GM23248 (cell line): ENCODE results near the gene SLC25A21. TPM values are rescaled to one million over a fixed set of nuclear protein-coding genes. Genes with fewer than 3 reads are reported as not detected.
A peak's percentile ranks its signal among the peaks of the same experiment; 100 is the strongest.

ENCODE experiments used
- DNase-seq: peaks from one replicate; pipeline ENCODE4 v3.0.0-alpha.2; 2015
- H2AFZ ChIP-seq: fragments of 200-600 bp; sonication (generic); 2 replicates; pipeline ENCODE4 v1.6.1; 2016; ENCODE audit warnings: antibody characterized with exemption
- H3F3A ChIP-seq: fragments of 200-600 bp; sonication (generic); 2 replicates; pipeline ENCODE4 v1.6.1; 2016; ENCODE audit warnings: mild to moderate bottlenecking, antibody characterized with exemption, mixed run types; ENCODE audit not compliant: insufficient read depth
- H3K27ac ChIP-seq: fragments of 200-600 bp; sonication (generic); 2 replicates; pipeline ENCODE4 v1.5.1; 2016; ENCODE audit warnings: mild to moderate bottlenecking
- H3K27me3 ChIP-seq: fragments of 200-600 bp; sonication (generic); replicated peaks from 2 replicates; pipeline ENCODE4 v1.6.1; 2016; ENCODE audit warnings: mild to moderate bottlenecking; ENCODE audit not compliant: insufficient read depth
- H3K36me3 ChIP-seq: fragments of 200-600 bp; sonication (generic); 2 replicates; pipeline ENCODE4 v1.6.1; 2016; ENCODE audit warnings: low read depth, mild to moderate bottlenecking
- H3K4me1 ChIP-seq: fragments of 200-600 bp; sonication (generic); 2 replicates; pipeline ENCODE4 v1.6.1; 2016; ENCODE audit warnings: mild to moderate bottlenecking; ENCODE audit not compliant: insufficient read depth
- H3K4me2 ChIP-seq: fragments of 200-600 bp; sonication (generic); one replicate; pipeline ENCODE4 v1.6.1; 2016; ENCODE audit warnings: mild to moderate bottlenecking; ENCODE audit not compliant: unreplicated experiment
- H3K4me3 ChIP-seq: fragments of 200-600 bp; sonication (generic); 2 replicates; pipeline ENCODE4 v1.5.1; 2016; ENCODE audit warnings: mild to moderate bottlenecking
- H3K79me2 ChIP-seq: fragments of 200-600 bp; sonication (generic); 2 replicates; pipeline ENCODE4 v1.6.1; 2016; ENCODE audit warnings: mild to moderate bottlenecking; ENCODE audit not compliant: insufficient read depth
- H3K9ac ChIP-seq: fragments of 200-600 bp; sonication (generic); 2 replicates; pipeline ENCODE4 v1.6.1; 2016; ENCODE audit warnings: mild to moderate bottlenecking
- H3K9me2 ChIP-seq: fragments of 200-600 bp; sonication (generic); 2 replicates; pipeline ENCODE4 v1.6.1; 2016; ENCODE audit warnings: mixed run types, mild to moderate bottlenecking, moderate library complexity; ENCODE audit not compliant: insufficient read depth
- H3K9me3 ChIP-seq: fragments of 200-600 bp; sonication (generic); one replicate; pipeline ENCODE4 v1.6.1; 2017; ENCODE audit warnings: low read depth
- H4K20me1 ChIP-seq: fragments of 200-600 bp; sonication (generic); 2 replicates; pipeline ENCODE4 v1.6.0; 2016; ENCODE audit not compliant: insufficient read depth
- EZH2 ChIP-seq: fragments of 200-600 bp; sonication (generic); IDR thresholded peaks from 2 replicates; pipeline ENCODE4 v1.6.1; 2018; ENCODE audit warnings: antibody characterized with exemption, mild to moderate bottlenecking; ENCODE audit not compliant: insufficient read depth, poor library complexity, severe bottlenecking
- EZH2phosphoT487 ChIP-seq: fragments of 200-600 bp; sonication (generic); IDR thresholded peaks from 2 replicates; pipeline ENCODE4 v1.6.1; 2018; ENCODE audit warnings: antibody characterized with exemption, moderate library complexity, mild to moderate bottlenecking, low read depth; ENCODE audit not compliant: insufficient read depth
- WGBS, 2 experiments: methylation state at CpG; one replicate each; pipeline ENCODE4 v1.1.6; 2015 to 2017; ENCODE audit warnings: low lambda C conversion rate in 2 of 2, low coverage in 1 of 2; ENCODE audit errors: missing lambda C conversion rate in 2 of 2; 5-methylcytosine and 5-hydroxymethylcytosine counted together
- in situ Hi-C: fragments of 300-500 bp; cut with MboI; formaldehyde crosslinking; loops from 2 replicates; pipeline ENCODE4 v1.15.0; 2020
- polyA plus RNA-seq: library from polyadenylated mRNA; unstranded; fragments of >200 nt; fragmentation: Nextera tagmentation; extraction: Ambion mirVana; gene quantifications from 2 replicates; pipeline ENCODE4 v1.2.1, GENCODE V29; 2016
- total RNA-seq: library from RNA; depleted of rRNA; stranded (reverse); fragments of >200 nt; shearing (Covaris generic); gene quantifications from 2 replicates; pipeline ENCODE4 v1.2.3, GENCODE V29; 2014; rRNA removed

SLC25A21 gene
- total RNA-seq (not detected in 2 replicates), polyA plus RNA-seq (0.26 and 0.79 TPM in 2 replicates)

DNA sequence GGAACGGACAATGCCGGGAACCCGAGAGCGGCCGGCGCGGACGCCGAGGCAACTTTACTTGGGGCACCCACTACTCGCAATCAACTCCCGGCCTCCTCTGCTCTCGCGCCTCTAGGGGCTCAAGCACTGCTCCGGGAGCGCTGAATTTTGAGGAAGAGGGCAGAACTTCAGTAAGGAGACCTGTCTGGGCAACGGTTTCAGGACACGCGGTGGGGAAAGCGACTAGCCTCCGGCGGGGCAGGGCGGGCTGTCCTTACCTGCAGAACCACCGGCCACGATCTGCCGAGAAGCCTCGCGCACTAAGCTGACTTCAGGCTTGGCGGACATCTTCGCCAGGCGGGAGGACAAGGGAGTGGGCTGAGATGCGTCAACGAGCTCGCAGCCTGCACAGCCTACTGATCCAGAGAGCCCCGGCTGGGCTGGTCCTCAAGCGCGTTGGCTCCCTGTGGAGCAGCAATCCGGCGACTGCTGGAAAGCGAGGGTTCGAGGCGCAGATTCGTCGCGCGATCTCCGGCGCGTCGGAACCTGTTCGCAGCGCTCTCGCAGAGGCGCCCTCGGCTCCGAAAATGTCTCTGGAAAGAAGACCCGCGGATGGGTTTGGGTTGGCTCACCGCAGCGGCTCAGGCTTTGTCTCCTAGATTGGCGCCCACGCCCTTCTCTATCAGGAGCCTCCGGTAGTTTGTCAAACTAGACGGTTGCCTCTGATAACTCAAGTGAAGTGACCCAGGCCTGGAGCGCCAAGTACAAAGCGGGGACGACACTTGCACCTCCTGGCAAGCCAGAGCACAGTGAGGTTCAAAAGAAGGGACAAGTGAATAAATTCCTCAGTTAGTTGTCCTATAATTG lies at the start of gene SLC25A21:
SLC25A21 (minus strand) TSS at position 583 of the 846 bp plus-strand sequence.
- H3K4me1 ChIP-seq, result peaks cover 8% of the 10 kb centered on the region; the same call in 1 of the 2 replicates
- TF ChIP-seq EZH2 (no peak), EZH2phosphoT487 (no peak)
- no peaks in the 10 kb centered on the region for H3F3A ChIP-seq
- H3K27ac ChIP-seq, result peak within 1 kb of the TSS; percentile 77
- H3K79me2 ChIP-seq, result no peaks in the 10 kb centered on the region
- peak; percentile 84 for DNase-seq
- peak within 1 kb of the TSS; percentile 85 for H3K9ac ChIP-seq
- H3K36me3 ChIP-seq, result no peaks in the 10 kb centered on the region
- 1 to 2% methylated on average over 66 of the region's 66 CpGs for WGBS, 2 experiments
- no peaks in the 10 kb centered on the region for H4K20me1 ChIP-seq
- in situ Hi-C loops, result no loop called here
- peak within 1 kb of the TSS; percentile 85 for H3K4me3 ChIP-seq
- no peaks in the 10 kb centered on the region for H3K9me3 ChIP-seq
- H3K4me2 ChIP-seq, result peak within 1 kb of the TSS; percentile 98
- H2AFZ ChIP-seq, result peak within 1 kb of the TSS; percentile 94
- H3K27me3 ChIP-seq, result no peaks in the 10 kb centered on the region
- H3K9me2 ChIP-seq, result no peaks in the 10 kb centered on the region

DNA sequence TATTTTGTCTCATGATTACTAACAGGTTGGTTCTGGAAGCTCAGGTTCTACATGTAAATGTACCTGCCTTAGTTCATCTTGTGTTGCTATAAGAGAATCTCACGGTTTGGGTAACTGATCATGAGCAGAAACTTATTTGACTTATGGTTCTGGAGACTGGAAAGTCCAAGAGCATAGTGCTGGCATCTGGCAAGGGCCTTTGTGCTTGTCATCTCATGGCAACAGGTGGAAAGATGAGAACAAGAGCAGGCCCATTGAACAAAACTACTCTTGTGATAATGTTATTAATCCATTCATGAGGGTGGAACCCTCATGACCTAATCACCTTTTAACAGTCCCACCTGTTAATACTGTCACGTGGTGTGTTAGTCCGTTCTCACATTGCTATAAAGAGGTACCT lies 48.7 kb upstream of the SLC25A21 start:
- Histone ChIP-seq H3K9me2 (no peaks in the 10 kb centered on the region), H3K79me2 (no peaks in the 10 kb centered on the region), H3K4me1 (no peaks in the 10 kb centered on the region), H3K27ac (no peak overlapping the region), H3K36me3 (no peaks in the 10 kb centered on the region), H3K9ac (no peak overlapping the region), H4K20me1 (no peaks in the 10 kb centered on the region), H3K9me3 (no peaks in the 10 kb centered on the region), H3F3A (no peaks in the 10 kb centered on the region), H2AFZ (no peak overlapping the region), H3K27me3 (no peaks in the 10 kb centered on the region), H3K4me2 (no peak overlapping the region), H3K4me3 (no peak overlapping the region)
- no peak for DNase-seq
- in situ Hi-C loops, result no loop called here
- 76 to 88% methylated on average over 3 of the region's 3 CpGs for WGBS, 2 experiments
- TF ChIP-seq EZH2 (no peak), EZH2phosphoT487 (no peak)

DNA sequence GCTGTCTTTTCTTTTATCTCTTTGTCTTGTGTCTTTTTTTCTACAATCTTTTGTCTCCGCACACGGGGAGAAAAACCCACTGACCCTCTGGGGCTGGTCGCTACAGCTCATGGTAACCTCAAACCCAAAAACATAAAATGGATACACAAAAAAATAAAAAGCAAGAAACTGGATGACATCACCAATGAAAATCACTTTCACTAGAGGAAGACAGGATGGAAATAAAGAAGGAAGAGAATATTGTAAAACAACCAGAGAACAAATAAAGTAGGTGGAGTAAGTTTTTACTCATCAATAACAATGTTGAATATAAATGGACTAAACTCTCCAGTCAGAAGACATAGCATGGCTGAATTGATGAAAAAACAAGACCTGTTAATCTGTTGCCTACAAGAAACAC lies 42.9 kb upstream of the SLC25A21 start:
- H3K27ac ChIP-seq, result no peak overlapping the region
- H2AFZ ChIP-seq, result no peak overlapping the region
- H3K9me3 ChIP-seq, result no peaks in the 10 kb centered on the region
- DNase-seq, result no peak
- no peaks in the 10 kb centered on the region for H3K4me1 ChIP-seq
- no peaks in the 10 kb centered on the region for H3F3A ChIP-seq
- no peaks in the 10 kb centered on the region for H3K27me3 ChIP-seq
- WGBS, 2 experiments, result 98 to 99% methylated on average over 3 of the region's 3 CpGs
- no peak overlapping the region for H3K9ac ChIP-seq
- no peak overlapping the region for H3K4me3 ChIP-seq
- no peaks in the 10 kb centered on the region for H4K20me1 ChIP-seq
- TF ChIP-seq EZH2 (no peak), EZH2phosphoT487 (no peak)
- H3K9me2 ChIP-seq, result no peaks in the 10 kb centered on the region
- no peaks in the 10 kb centered on the region for H3K79me2 ChIP-seq
- H3K4me2 ChIP-seq, result no peak overlapping the region
- in situ Hi-C loops, result no loop called here
- H3K36me3 ChIP-seq, result no peaks in the 10 kb centered on the region

DNA sequence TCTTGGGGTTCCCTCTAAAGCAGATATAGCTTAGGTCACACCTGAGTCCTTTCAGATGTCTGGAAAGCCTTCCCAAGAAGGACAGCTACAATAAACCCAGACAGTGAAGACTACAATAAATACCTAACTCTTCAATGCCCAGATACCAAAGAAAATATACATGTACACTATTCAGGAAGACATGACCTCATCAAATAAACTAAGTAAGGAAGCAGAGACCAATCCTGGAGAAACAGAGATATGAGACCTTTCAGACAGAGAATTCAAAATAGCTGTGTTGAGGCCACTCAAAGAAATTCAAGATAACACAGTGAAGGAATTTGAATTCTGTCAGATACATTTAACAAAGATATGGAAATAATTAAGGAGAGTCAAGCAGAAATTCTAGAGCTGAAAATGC lies 40.6 kb upstream of the SLC25A21 start:
- no peaks in the 10 kb centered on the region for H4K20me1 ChIP-seq
- H3K4me3 ChIP-seq, result no peak overlapping the region
- H3K9me2 ChIP-seq, result no peaks in the 10 kb centered on the region
- H3K36me3 ChIP-seq, result no peaks in the 10 kb centered on the region
- no peak overlapping the region for H2AFZ ChIP-seq
- H3K9me3 ChIP-seq, result no peaks in the 10 kb centered on the region
- DNase-seq, result no peak
- H3K9ac ChIP-seq, result no peak overlapping the region
- H3K79me2 ChIP-seq, result 0 out of 2 replicates have a peak, but pooled peaks cover 3% of the 10 kb centered on the region
- no peaks in the 10 kb centered on the region for H3F3A ChIP-seq
- H3K4me1 ChIP-seq, result no peaks in the 10 kb centered on the region
- no peak for TF ChIP-seq EZH2
- no peak for TF ChIP-seq EZH2phosphoT487
- no peak overlapping the region for H3K4me2 ChIP-seq
- no peak overlapping the region for H3K27ac ChIP-seq
- no peaks in the 10 kb centered on the region for H3K27me3 ChIP-seq
- in situ Hi-C loops, result no loop called here
